GM19239 (cell line): ENCODE results near the gene CUBN.
"Not testable (repeated sequence)": the region's sequence is repeated elsewhere in the genome, so short reads cannot be mapped to it uniquely, and the experiment has no call there.

Experiments used
- DNase-seq: peaks from one replicate; pipeline ENCODE4 v3.0.0; 2011; ENCODE audit warnings: low spot score; ENCODE audit not compliant: insufficient read length
- FAIRE-seq: peaks from 2 replicates; lab custom pipeline; 2011; peaks lifted over from hg19 to GRCh38; lab: Jason Lieb, UNC

CUBN gene

DNA sequence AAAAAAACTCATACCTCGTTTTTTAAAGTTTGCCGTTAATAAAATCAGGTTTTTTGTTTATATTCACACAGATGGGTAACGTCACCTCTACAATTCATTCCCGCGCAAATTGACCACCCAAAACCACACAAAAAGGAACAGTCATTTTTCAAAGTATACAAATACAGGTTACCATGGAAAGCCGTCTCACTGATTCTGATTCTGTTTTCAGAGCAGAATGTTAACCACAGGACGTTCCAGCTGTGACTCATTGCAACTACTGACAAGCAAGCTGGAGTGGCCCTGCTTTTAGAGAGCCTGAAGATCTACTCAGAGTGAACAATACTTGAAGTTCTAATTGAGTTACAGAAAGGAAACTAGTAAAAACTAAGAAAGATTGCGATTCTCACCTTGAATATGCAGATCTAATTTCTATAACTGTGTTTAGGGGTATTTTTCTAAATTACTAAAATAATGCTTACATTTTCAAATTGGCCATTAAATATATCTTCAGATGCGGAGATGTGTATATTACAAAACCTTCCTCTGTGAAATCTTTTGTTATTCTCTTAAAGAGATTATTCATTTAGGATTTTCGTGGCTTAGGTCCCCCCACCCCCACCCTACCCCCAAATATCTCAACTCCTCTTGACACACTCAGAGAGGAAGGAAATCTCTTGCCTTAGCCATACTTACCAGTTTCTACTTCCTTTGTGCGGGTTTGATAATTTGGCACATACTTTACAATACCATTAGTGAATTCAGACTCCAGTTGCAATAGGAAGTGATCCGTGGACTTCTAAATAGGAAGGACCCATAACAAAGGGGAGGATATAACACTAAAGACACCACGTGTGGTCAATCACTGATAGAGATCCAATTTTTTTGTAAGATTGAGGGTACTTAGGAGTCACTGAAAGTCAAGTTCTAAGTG, 106.0 kb downstream of the CUBN start:
- peak; percentile 68 for FAIRE-seq
- peak; percentile 46 for DNase-seq

DNA sequence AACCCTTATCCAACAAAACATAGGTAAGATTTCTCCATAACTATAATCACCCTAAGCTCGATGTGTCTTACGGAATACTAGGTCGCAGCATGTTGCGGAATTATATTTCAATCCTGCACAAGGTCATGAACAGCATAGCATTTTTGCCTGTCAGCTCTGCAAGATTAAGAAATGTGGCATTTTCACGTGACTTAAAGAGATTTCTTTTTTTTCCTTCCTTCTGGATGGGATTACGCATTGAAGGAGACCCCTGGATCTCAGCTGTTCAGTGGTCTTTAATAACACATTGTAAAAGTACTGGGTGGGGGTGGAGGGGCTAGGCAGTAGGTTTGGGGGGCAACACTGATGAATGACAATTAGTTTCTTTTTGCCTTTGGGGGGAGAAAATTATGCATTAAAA, 106.7 kb downstream of the CUBN start:
- FAIRE-seq = no peak
- DNase-seq = no peak

DNA sequence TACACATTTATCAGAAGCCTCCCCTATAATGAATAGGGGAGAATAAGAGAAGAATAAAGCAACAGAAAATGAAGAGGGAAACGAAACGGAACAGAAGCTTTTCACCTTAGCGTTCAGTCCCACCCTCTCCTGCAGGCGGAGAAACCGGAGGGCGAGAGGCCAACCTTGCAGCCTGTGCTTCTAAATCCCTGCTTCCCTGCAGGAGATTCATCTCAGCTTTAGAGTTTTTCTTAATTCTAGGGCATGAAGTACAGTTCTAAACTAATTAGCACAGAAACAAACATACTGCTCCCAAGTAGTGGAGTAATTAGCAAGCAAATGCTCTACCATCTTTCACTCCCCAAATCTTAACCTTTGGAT, 107.2 kb downstream of the CUBN start:
- FAIRE-seq = no peak

DNA sequence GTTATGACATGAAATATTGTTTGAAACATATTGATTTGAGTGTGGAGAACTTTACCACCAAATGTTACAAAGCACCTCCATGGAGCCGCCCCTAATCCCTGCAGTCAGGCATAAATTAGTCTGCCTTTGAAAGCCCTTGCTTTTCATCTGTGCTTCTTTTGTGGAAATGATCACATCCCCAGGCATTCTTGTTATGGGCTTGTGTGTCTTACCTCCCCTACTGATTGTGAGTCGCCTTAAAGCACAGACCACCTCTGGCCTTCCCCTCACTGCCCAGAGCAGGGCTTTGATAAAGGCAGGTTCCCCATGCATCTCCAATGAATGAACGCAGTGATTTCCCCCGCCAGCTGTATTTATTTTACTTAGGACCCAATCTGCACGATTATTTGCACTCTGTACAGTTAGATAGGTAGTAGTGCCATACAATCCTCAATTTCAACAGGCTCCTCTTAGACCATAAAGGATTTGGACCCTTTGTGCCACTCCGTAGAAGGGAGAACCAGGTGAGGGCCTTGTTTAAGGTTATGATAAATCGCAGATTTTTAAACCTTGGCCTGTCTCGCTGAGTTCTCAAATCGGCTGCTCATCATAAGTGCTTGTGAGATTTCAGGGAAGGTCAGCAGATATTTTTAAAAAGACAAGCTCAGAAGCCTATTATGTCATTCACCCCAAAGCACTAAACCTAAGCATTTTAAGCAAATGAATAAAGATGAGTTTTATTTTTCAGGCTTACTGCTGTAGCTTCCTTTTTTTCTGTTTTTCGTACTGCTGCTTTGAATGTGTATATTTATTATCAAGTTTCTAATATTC, 107.8 kb downstream of the CUBN start:
- DNase-seq (no peak), FAIRE-seq (no peak)

More for the DNA sequence above, 107.2 kb downstream of the CUBN start:
- no peak for DNase-seq

DNA sequence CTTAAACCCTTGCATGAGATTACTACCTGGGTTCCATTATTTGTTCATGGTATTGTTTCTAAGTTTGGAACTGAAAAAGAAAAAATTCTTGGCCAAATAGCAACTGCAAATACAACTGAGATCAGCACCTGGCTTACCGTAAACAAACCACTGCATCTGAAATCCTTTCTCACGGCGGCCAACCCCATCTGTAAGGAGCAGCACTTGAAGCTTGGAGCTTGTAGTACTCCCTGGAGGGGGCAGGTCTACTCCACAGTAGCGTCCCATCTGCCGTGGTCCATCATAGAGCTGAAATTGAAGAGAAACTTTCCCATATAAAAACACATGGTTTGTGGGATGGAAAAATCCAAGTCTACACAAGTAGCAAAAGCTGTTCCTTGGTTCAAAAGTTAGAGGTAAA, 109.9 kb downstream of the CUBN start:
- DNase-seq (no peak), FAIRE-seq (no peak)

DNA sequence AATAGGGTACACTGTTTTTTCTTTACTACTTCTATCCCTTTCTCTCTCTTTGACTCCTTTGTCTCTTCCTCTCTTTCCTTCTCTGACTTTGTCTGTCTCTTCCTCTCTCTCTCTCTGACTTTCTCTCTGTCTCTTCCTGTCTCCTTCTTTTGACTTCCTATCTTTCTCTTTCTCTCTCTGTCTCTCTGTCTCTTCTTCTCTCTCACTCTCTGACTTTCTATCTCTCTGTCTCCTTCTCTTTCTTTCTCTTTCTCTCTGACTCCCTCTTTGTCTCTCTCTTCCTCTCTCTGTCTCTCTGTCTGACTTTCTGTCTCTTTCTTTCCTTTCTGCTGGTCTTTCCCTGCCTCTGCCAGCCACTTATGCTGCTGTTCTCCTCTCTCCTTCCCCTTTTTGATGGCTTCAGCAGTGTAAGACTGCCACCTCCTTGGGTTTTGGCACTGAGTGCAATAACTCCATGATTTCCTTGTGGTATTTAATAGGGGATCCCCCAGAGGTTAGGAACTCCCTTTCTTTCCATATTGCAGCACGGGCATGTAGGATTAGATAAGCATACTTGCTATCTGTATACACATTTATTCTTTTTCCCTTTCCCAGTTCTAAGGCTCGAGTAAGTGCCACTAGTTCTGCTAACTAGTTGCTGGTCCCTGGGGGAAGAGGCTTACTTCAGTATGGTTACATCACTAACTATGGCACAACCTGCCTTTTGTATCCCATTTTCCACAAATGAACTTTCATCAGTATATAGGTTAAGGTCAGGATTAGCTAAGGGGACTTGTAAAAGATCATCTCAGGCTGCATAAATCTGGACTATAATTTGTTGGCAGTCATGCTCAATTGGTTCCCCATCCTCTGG, 116.3 kb downstream of the CUBN start:
- DNase-seq, FAIRE-seq: not testable (repeated sequence)

DNA sequence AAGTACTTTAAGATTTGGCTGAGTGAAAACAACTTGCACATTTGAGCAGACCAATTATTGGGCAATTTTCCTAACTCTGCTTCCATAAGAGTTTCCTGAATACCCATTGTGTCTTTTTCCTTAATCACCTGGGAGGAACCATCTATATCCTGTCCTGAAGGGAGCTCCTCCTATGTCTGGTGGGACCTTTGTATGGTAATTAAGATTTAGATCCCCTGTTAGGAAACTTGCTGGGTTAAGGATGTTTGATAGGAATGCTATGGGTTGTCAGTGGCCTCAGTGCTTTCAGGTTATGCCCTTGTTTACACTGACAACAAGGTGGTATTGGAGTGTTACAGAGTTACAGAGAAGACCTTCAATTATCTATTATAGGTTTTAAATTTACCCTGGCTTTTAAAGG, 116.9 kb downstream of the CUBN start:
- not testable (repeated sequence) for DNase-seq

DNA sequence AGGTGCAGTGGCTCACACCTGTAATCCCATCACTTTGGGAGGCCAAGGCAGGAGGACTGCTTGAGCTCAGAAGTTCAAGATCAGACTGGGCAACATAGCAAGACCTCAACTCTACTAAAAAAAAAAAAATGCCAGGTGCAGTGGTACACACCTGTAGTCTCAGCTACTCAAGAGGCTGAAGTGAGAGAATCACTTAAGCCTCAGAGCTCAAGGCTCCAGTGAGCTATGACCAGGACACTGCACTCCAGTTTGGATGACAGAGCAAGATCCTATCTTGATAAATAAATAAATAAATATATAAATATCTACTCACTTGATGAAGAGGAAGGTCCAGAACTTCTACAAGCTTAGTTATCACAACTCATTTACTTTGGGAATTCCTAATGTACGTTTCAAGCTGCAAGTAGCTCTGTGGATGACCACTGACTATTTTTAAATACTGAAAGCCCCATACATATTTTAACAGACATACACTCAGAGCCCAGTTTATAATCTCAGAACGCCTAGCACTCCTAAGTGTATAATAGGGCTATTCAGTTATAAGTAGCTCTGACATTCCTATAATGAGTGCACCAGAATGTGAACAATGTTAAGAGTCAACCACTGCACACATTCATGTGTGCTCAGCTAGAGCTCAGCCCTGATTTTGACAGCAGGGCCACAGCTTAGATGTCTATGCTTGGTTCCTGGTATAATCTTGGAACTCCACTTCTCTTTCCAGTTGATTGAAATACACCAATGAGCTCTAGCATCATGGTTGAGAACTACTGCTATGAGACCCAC, 119.1 kb downstream of the CUBN start:
- FAIRE-seq (no peak), DNase-seq (no peak)

More for the DNA sequence above, 116.9 kb downstream of the CUBN start:
- not testable (repeated sequence) for FAIRE-seq

DNA sequence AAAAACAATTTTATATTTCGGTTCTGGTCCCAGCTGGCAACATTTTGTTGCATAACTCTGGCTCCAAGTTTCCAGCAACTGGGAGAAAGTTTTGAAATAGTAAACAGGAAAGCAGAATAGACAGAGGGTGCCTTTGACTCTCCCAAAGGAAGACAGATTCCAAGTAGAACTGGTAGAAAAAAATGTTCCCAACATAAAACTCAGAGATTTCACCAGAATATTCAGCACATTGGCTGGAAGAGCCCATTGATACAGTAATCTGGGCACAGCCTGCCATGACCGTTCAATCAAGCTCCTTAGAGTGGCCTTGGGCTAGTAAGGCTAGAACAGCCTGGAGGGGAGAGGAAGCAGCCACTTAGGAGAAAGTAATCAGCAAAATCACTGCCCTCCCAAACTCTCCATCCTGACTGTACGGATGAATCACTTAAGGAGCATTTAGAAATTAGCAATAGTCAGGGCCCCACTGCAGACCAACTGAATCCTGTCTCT, 120.4 kb downstream of the CUBN start:
- DNase-seq (no peak), FAIRE-seq (no peak)

DNA sequence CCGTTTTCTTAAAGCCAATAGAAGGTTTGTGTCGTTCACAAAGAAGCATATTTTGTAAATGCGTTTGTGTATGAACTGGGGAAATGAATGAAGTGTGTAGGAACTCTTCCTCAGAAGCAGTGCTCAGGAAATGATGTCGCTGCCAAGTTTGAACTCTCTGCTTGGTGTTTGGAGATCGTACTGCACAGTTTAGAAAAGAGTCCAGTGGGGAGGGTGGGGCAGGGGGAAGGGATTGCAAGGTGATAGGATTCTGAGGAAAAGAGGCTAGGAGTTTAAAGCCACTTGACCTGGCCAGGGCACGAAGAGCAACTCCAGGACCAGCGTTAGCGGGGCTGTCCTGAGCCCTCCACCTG, 122.2 kb downstream of the CUBN start:
- DNase-seq = no peak
- no peak for FAIRE-seq

DNA sequence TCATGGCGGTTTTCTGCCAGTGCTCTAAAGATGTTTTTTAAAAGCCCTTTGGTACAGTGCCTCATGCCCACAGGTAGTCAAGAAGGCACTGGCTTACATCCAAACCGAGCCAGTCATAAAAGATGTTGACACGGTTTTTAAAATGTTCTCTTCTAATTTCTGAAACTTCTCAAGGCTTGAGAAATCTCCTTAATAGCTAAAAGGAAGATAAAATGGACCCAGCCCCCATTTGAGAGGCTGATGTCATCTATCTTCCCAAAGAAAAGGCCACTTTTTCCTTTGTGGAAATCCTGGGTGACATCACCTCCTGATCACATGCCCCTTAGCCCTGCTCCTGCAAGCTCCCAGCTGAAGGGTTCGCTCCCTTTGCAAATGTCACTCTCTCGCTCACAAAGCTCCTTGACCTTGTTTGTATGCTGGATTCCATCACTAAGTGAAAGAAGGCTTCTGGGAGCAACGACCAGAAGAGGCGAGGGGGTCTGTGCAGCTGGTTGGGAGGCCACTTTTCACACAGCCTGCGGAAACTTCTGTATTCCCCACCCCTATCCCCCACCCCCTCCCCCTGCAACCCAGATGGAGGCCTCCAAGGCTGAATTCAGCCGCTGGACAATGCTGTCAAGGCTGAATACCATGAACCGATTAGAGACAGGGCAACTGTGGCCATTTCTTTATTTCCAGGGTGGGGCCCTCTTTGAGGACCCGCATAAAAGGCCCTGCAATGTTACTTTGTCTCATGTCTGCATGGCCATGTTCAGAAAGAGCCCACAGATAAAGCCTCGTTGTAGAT, 122.8 kb downstream of the CUBN start:
- no peak for DNase-seq

DNA sequence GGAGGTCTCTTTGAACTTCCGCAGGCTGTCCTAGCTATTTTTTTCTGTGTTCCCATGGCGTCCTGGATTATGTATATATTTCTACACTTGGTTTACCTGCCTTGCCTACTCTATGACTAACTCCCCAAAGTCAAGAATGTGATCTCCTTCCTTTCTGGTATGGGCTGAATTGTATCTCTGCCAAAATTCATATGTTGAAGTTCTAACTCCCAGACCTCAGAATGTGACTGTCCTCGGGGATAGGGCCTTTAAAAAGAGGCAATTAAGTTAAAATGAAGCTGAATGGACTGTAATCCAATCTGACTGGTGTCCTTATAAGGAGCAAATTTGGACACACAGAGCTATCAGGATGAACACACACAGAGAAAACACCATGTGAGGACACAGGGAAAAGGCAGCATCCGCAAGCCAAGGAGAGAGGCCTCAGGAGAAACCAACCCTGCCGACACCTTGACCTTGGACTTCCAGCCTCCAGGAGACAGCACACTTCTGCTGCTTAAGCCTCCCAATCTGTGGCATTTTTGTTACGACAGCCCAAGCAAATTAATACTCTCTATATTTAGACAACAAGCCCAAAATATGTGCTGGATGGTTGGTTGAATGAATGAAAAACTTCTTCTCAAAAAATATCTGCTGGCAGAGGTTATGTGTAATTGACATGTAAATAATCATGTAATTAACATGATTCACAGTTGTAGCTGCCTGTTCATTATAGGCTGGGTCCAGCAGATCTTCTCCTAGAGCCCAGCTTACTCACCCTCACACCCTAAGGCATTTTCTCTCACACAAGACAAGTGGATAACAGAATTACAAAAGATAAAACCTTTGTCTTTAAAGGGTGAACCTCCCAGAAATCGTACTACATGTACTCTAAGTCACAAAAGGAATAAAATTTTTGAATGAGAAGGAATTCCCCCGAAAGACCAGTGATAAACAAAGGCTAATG, 123.7 kb downstream of the CUBN start:
- no peak for DNase-seq

More for the DNA sequence above, 122.8 kb downstream of the CUBN start:
- no peak for FAIRE-seq

DNA sequence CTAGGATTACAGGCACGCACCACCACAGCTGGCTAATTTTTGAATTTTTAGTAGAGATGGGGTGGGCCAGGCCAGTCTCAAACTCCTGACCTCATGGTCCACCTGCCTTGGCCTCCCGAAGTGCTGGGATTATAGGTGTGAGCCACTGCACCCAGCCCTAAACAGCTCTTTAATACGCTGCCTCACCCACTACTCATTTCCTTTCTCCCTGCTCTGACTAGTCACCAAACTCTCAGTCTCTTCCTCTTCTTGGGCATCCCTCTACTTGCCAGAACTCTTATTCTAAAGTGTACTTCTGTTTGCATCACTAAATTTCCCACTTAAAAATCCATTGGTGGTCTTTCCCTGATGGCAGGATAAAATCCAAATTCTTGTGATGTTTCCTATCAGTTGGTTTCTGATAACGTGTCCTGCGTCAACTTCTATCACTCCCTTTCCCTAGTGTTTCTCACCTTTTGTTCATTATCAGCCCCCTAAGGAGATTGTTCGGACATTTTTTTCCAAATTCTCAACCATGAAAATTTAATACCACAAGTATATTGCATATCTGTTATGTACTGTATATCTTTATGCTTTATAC, 124.7 kb downstream of the CUBN start:
- no peak for DNase-seq
- no peak for FAIRE-seq

More for the DNA sequence above, 123.7 kb downstream of the CUBN start:
- no peak for FAIRE-seq

DNA sequence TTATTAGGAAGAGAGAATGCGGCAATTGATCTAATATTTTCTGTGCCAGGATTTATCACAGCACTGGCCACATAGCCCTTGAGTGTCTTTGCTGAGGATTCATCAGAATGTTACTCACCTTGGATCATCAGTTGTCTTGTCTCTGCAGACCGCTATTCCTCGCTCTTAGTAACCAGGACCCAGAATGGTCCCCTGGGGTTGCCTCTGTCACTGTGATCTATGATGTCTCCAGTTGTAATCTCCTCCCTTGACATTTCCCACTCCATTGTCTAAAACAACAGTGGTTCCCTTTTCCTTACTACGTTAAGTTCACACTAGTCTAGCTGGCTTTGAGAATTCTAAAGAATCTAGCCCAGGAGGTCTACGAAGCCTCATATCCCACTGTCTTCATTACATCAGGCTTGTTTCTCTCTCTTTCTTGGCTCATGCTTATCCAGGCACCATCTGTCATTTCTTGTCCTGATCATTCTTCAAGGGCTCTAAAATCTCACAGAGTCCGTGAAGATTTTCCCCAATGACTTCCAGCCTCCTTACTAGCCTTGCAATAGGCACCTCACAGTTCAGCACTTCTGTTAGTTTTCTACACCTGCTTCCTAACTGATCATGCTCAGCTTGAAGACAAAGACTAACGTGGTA, 125.8 kb downstream of the CUBN start:
- DNase-seq (no peak), FAIRE-seq (no peak)

DNA sequence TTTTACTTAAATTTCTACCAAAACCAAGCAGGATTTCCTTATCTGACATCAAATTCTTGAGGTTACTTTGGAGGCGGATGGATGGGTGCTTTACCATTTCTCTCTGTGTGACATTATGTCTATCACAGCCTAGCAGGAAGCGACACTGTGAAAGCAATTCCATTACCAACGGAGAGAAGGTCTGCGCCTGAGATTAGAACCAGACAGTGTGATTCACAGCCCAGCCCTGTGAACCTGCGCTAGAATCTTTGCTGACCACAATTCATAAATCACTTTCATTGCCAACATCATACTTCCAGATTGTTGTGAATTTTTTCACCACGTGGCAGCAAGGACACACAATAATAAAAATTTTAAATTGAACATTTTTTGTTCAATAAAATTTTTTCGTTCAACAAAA, 126.5 kb downstream of the CUBN start:
- FAIRE-seq = no peak
- DNase-seq = no peak

DNA sequence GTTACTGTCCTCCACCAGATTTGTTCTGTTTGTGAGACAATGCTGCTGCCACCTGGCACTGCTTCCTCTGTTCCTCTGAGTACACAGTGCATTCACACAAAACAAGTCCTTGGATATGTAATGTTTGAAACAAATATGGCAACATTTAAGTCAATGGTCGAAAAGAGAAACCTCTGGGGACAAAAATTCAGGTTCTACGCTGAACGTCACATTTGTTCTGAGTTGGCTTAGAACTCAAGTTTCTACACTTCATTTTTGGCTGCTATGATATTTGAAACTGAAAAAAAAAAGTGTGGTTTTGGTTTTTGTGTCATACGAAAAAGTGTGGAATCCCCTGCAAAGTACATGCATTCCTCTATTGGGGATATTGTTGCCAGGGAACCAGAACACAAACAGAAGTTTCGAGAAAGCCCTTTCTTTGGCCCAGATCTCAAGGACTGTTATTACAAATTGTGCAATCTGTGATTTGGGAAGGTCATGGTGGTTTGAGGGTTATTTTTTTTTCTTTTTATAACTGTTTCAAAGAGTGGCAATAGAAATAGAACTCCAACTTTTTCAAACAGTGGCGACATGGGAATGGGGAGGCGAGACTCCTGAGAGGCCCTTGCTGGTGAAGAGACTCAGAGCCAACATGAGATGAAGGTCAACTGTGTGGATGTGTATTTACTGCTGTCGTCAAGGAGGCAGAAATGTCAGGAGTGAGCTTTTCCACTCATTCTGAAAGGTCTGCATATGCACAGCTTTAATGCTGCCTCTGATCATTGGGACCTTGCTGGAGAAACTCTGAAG, 127.5 kb downstream of the CUBN start:
- no peak for DNase-seq
- peak; percentile 8 for FAIRE-seq
